Upper lobe of right lung (tissue), 1 donor: ENCODE results near the gene HBS1L. TPM values are rescaled to one million over a fixed set of nuclear protein-coding genes. Genes with fewer than 3 reads are reported as not detected.

Experiments
- ATAC-seq: fragments of 200-7000 bp; cut with Tn5 transposase; one replicate; pipeline ENCODE4 v1.9.1; 2020; ENCODE audit warnings: mild to moderate bottlenecking, moderate library complexity
- DNase-seq: peaks from one replicate; pipeline ENCODE4 v3.0.0-alpha.2; 2020
- H3K27ac ChIP-seq: fragments of 200-600 bp; one replicate; pipeline ENCODE4 v1.8.0; 2022
- H3K27me3 ChIP-seq: fragments of 200-600 bp; one replicate; pipeline ENCODE4 v1.8.0; 2022; ENCODE audit warnings: mild to moderate bottlenecking
- H3K36me3 ChIP-seq: fragments of 200-600 bp; one replicate; pipeline ENCODE4 v1.8.0; 2022
- H3K4me1 ChIP-seq: fragments of 200-600 bp; one replicate; pipeline ENCODE4 v1.8.0; 2022
- H3K4me3 ChIP-seq: fragments of 200-600 bp; one replicate; pipeline ENCODE4 v1.8.0; 2022; ENCODE audit warnings: mild to moderate bottlenecking
- H3K9me3 ChIP-seq: fragments of 200-600 bp; one replicate; pipeline ENCODE4 v1.8.0; 2022
- intact Hi-C: fragments of 100-400 bp; cut with DNase I; formaldehyde crosslinking; loops from one replicate; pipeline ENCODE4 v1.11.0; 2022
- total RNA-seq: library from RNA; stranded (reverse); fragmentation: NEBNext Ultra II Directional; extraction: Animal tissue kit (Norgen Biotek cat#: 25700); gene quantifications from one replicate; pipeline ENCODE4 v1.2.1, GENCODE V29; 2021
- TF ChIP-seq, protein P1 (sequence below): fragments of 200-600 bp; IDR thresholded peaks from one replicate; pipeline ENCODE4 v1.8.0; 2022; ENCODE audit warnings: antibody characterized with exemption
- donor health status: DM: no; HTN: yes; CAD: no; lungs with severe emphysema.

HBS1L gene
- total RNA-seq, 1 donor from 2014 or later = 48.2 TPM

DNA sequence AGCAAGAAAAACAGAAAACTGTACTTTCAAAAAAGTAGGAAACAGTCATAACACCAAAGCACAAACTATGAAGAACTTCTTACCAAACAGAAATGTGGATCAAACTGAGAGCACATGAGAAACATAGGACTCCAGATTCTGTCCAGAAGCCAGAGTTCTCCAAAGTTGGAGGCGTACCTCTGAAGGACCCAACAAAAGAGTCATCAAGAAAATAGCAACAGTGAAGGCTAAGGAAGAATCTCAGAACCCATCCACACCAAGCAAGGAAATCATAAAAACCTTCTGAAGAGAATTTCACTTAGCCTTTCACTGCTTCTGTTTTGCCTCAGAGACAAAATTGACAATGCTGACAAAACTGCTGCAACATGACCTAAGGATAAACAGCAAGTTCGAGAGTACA lies 29.4 kb downstream of the HBS1L start:
- Histone ChIP-seq H3K9me3 (no peaks in the 10 kb centered on the region), H3K36me3 (peaks cover 13% of the 10 kb centered on the region), H3K4me1 (no peaks in the 10 kb centered on the region), H3K27ac (no peak overlapping the region), H3K4me3 (no peak overlapping the region), H3K27me3 (no peaks in the 10 kb centered on the region)
- DNase-seq (no peak), ATAC-seq (no peak)
- TF ChIP-seq, protein P1, sequence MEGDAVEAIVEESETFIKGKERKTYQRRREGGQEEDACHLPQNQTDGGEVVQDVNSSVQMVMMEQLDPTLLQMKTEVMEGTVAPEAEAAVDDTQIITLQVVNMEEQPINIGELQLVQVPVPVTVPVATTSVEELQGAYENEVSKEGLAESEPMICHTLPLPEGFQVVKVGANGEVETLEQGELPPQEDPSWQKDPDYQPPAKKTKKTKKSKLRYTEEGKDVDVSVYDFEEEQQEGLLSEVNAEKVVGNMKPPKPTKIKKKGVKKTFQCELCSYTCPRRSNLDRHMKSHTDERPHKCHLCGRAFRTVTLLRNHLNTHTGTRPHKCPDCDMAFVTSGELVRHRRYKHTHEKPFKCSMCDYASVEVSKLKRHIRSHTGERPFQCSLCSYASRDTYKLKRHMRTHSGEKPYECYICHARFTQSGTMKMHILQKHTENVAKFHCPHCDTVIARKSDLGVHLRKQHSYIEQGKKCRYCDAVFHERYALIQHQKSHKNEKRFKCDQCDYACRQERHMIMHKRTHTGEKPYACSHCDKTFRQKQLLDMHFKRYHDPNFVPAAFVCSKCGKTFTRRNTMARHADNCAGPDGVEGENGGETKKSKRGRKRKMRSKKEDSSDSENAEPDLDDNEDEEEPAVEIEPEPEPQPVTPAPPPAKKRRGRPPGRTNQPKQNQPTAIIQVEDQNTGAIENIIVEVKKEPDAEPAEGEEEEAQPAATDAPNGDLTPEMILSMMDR = no peak
- intact Hi-C loops = no loop called here

DNA sequence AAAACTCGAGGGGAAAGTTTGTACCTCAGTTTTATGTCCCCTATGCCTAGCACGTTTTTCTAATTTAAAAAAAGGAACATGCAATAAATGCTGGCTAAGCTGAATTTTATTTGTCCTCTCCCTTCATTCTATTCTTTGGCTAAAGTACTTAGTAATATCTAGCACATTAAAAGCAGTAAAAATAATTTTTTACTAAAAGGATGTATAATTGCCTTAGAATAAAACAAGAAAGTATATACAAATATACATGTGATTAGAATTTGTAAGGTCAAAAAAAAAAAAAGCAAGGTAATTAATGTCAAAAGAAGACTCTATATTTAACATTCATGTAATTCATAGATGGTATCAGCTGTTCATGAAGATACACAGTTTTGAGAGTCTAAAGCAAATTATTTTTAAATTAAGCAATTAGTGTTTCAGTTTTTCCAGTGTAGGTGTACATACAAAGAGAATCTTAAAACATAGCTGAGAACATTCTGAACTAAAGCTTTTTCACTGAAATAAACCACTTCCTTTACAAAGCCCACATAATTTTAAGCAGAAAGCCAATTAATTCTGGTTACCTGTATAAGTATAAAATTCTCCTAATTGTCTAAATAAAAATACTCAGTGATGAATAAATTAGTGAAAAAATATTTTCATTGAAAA lies 32.4 kb downstream of the HBS1L start:
- no peaks in the 10 kb centered on the region for H3K27me3 ChIP-seq
- H3K9me3 ChIP-seq = no peaks in the 10 kb centered on the region
- H3K27ac ChIP-seq = no peak overlapping the region
- intact Hi-C loops = no loop called here
- H3K4me1 ChIP-seq = no peaks in the 10 kb centered on the region
- no peak overlapping the region for H3K4me3 ChIP-seq
- H3K36me3 ChIP-seq = no peaks in the 10 kb centered on the region
- DNase-seq (no peak), ATAC-seq (no peak)
- TF ChIP-seq, protein P1 = no peak

DNA sequence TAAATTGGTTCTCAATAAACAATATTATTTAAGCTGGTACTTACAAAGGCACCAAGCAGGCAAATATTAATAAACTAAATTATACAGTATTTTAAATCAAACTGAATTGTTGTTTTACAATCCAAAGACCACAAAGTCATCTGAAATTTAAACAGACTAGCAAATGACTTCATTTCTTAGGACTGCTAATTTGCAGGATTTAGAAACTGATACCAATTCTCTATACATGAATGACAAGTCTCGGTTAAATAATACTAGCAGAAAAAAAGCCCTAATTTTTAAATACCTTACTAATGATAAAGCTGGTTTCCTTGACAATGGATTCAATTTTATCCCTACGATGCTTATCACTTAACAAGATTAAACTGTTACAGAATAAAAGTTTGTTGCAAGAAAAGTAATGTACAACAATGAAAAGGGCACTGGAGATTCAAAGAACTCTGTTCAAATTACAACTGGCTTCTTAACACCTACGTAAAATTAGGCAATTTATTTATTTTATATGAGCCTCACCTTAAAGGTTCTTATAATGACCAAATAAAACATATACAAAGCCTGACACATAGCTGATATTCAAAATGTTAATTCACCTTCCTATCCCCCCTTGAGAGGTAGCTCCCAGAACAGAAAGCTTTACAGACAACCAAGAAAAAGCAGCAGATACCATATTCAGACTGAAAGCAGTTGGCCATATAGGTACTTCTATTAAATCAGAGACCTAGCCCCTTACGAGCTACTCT lies 33.1 kb downstream of the HBS1L start:
- Histone ChIP-seq H3K9me3 (no peaks in the 10 kb centered on the region), H3K36me3 (no peaks in the 10 kb centered on the region), H3K4me1 (no peaks in the 10 kb centered on the region), H3K4me3 (no peak overlapping the region), H3K27ac (no peak overlapping the region), H3K27me3 (no peaks in the 10 kb centered on the region)
- DNase-seq (no peak), ATAC-seq (no peak)
- intact Hi-C loops = no loop called here
- TF ChIP-seq, protein P1 = no peak

DNA sequence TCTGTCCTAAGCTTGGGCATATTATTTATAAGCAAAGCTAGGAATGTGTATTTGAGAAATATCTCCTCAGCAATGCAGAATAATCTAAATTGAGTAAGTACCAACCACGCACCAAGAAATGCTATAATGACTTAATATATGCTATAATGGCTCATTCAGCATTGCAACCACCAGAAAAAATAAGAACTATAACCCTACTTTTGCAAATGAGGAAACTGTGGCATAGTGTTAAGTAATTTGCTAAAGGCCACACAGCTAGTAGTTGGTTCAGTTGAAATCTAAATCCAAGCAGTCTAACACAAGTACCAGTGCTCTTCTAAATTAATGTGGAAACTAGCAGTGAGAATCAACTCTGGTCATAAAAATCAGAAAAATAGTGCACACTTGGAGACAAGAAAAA lies 35.7 kb downstream of the HBS1L start:
- ATAC-seq (peak; percentile 48), DNase-seq (no peak)
- Histone ChIP-seq H3K36me3 (no peaks in the 10 kb centered on the region), H3K9me3 (no peaks in the 10 kb centered on the region), H3K27ac (no peak overlapping the region), H3K4me3 (no peak overlapping the region), H3K4me1 (no peaks in the 10 kb centered on the region), H3K27me3 (no peaks in the 10 kb centered on the region)
- intact Hi-C loops = no loop called here
- TF ChIP-seq, protein P1 = no peak

DNA sequence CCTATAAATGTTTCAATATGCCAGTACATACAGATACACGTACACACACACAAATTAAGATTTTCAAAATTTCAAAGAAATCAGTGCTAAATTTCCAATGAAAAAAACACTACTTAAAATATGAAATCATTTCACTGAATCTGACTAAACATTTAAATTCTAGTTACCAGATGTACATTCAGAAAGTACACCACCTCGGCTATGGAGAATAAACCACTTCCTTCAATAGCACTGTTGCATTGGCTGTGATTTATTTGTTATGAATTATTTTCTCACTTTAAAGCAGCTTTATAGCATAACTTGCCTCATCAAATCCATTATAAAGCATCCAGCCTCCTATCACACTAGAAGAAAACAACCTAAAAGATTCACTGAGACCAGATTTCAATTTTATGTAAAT lies 36.6 kb downstream of the HBS1L start:
- H3K4me3 ChIP-seq = no peak overlapping the region
- intact Hi-C loops = no loop called here
- no peaks in the 10 kb centered on the region for H3K9me3 ChIP-seq
- no peak overlapping the region for H3K27ac ChIP-seq
- DNase-seq = no peak
- TF ChIP-seq, protein P1 = no peak
- H3K4me1 ChIP-seq = no peaks in the 10 kb centered on the region
- no peaks in the 10 kb centered on the region for H3K36me3 ChIP-seq
- H3K27me3 ChIP-seq = no peaks in the 10 kb centered on the region
- ATAC-seq = no peak
